Measurements from ENCODE around the gene CCT8. TPM values are rescaled to one million over a fixed set of nuclear protein-coding genes. Genes with fewer than 3 reads are reported as not detected.

Gene CCT8
- total RNA-seq, 4 donors from 2014 or later = 91.8 to 119 (median 99.1) TPM

- intact Hi-C loops (cut with DNase I; ENCODE audit: low total_unique reads) = no loop called here
- peak overlapping the region in 1 of 4 donors; percentile 71 for H3K27ac ChIP-seq
- peaks cover 19 to 21% of the 10 kb centered on the region in 2 donors for H3K4me1 ChIP-seq
- DNase-seq (no peak), ATAC-seq (no peak)
- in situ Hi-C loops (cut with MboI; ENCODE audit: low sequenced_read_pairs in 4 of 4) = loop anchor here in 1 of 4 donors (25.0 kb wide), 1 partner anchor 211 kb away; the partner anchor contains the start of gene BACH1
- no peaks in the 10 kb centered on the region for H3K27me3 ChIP-seq
- no peak overlapping the region for H3K4me3 ChIP-seq
- TF ChIP-seq CTCF (IDR thresholded peaks at IDR 0.05 in 4 of 5, conservative IDR thresholded peaks at IDR 0.05 in 1 of 5) = no peak
- TF ChIP-seq POLR2A (IDR thresholded peaks at IDR 0.05) = no peak
- H3K9me3 ChIP-seq = no peaks in the 10 kb centered on the region
- H3K36me3 ChIP-seq = no peaks in the 10 kb centered on the region
Observed at GRCh38 chr21:29075706-29076466, 2.4 kb upstream of the CCT8 start.

- intact Hi-C loops (cut with DNase I; ENCODE audit: low total_unique reads) = loop anchor here (5.0 kb wide), 2 partner anchors 73 to 223 kb away; partner anchors contain the start of gene BACH1
- TF ChIP-seq POLR2A (IDR thresholded peaks at IDR 0.05) = no peak
- no peak for TF ChIP-seq CTCF (IDR thresholded peaks at IDR 0.05 in 4 of 5, conservative IDR thresholded peaks at IDR 0.05 in 1 of 5)
- Histone ChIP-seq H3K27me3 (no peaks in the 10 kb centered on the region), H3K36me3 (peaks cover 0 to 4% of the 10 kb centered on the region in 2 donors), H3K9me3 (no peaks in the 10 kb centered on the region), H3K27ac (peak overlapping the region in 1 of 4 donors; percentile 94), H3K4me1 (peaks cover 27 to 29% of the 10 kb centered on the region in 2 donors), H3K4me3 (no peak overlapping the region)
- no peak for ATAC-seq
- no peak for DNase-seq
- in situ Hi-C loops (cut with MboI; ENCODE audit: low sequenced_read_pairs in 4 of 4) = loop anchor here in 1 of 4 donors (25.0 kb wide), 1 partner anchor 213 kb away; the partner anchor contains the start of gene BACH1
Observed at GRCh38 chr21:29074783-29075182, 1.3 kb upstream of the CCT8 start.

GRCh38 chr21:29074007-29074376, 544 bp upstream of the CCT8 start:
- H3K36me3 ChIP-seq = peaks cover 0 to 12% of the 10 kb centered on the region in 2 donors
- ATAC-seq (peak; percentile 63 to 64), DNase-seq (no peak)
- intact Hi-C loops (cut with DNase I; ENCODE audit: low total_unique reads) = loop anchor here (5.0 kb wide), 2 partner anchors 73 to 223 kb away; partner anchors contain the start of gene BACH1
- H3K27me3 ChIP-seq = no peaks in the 10 kb centered on the region
- H3K9me3 ChIP-seq = no peaks in the 10 kb centered on the region
- in situ Hi-C loops (cut with MboI; ENCODE audit: low sequenced_read_pairs in 4 of 4) = no loop called here
- peak overlapping the region; percentile 63 to 100 (median 100) for H3K4me3 ChIP-seq
- no peak for TF ChIP-seq POLR2A (IDR thresholded peaks at IDR 0.05)
- no peak for TF ChIP-seq CTCF (IDR thresholded peaks at IDR 0.05 in 4 of 5, conservative IDR thresholded peaks at IDR 0.05 in 1 of 5)
- H3K4me1 ChIP-seq = peaks cover 27 to 29% of the 10 kb centered on the region in 2 donors
- H3K27ac ChIP-seq = peak overlapping the region; percentile 94 to 99 (median 98)

GRCh38 chr21:29072873-29073221, 601 bp downstream of the CCT8 start:
- intact Hi-C loops (cut with DNase I; ENCODE audit: low total_unique reads) = loop anchor here (1.0 to 5.0 kb wide), 4 partner anchors 49 to 224 kb away; partner anchors contain the start of genes BACH1, LTN1 and USP16
- H3K9me3 ChIP-seq = no peaks in the 10 kb centered on the region
- ATAC-seq (no peak), DNase-seq (no peak)
- TF ChIP-seq POLR2A (IDR thresholded peaks at IDR 0.05) (no peak), CTCF (IDR thresholded peaks at IDR 0.05 in 4 of 5, conservative IDR thresholded peaks at IDR 0.05 in 1 of 5) (no peak)
- in situ Hi-C loops (cut with MboI; ENCODE audit: low sequenced_read_pairs in 4 of 4) = no loop called here
- H3K27me3 ChIP-seq = no peaks in the 10 kb centered on the region
- peak overlapping the region; percentile 94 to 99 (median 98) for H3K27ac ChIP-seq
- H3K4me3 ChIP-seq = peak overlapping the region; percentile 89 to 100 (median 100)
- peaks cover 27 to 29% of the 10 kb centered on the region in 2 donors for H3K4me1 ChIP-seq
- peaks cover 0 to 23% of the 10 kb centered on the region in 2 donors for H3K36me3 ChIP-seq

All from gastrocnemius medialis (tissue), 4 donors.